ENCODE measurements around the gene FBXO47. TPM values are rescaled to one million over a fixed set of nuclear protein-coding genes. Genes with fewer than 3 reads are reported as not detected.

Gene FBXO47
- total and polyA plus RNA-seq, 2 of the 4 experiments (the other 2 are of a cell fraction), result under 0.01 TPM; not detected in 1

DNA sequence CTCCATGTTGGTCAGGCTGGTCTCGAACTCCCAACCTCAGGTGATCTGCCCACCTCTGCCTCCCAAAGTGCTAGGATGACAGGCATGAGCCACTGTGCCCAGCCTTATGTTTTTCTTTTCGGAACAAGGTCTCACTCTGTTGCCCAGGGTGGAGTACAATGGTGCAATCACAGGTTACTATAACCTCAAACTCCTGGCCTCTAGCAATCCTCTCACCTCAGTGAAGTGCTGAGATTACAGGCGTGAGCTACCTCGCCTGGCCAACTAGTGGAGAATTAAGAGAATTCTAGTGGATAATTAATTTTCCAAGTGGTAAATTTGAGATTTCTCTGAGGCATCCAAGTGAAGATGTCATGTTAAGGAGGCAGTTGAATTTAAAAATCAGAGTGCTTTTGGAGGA, 2.9 kb upstream of the FBXO47 start:
- H2BK20ac ChIP-seq (ENCODE audit: low read depth, low read length), result no peak overlapping the region
- no peak overlapping the region for H2BK5ac ChIP-seq (ENCODE audit: low read depth, low read length, poor library complexity, severe bottlenecking)
- TF ChIP-seq POLR2A (IDR thresholded peaks at IDR 0.05; ENCODE audit: low read depth, low read length) (no peak), SMC3 (IDR thresholded peaks at IDR 0.05; ENCODE audit: low read depth, low read length) (no peak), MXI1 (IDR thresholded peaks at IDR 0.05; ENCODE audit: borderline replicate concordance, low read depth, low read length) (no peak), RCOR1 (IDR thresholded peaks at IDR 0.05; ENCODE audit: insufficient replicate concordance, low read length) (no peak), BHLHE40 (IDR thresholded peaks at IDR 0.05; ENCODE audit: low read depth, low read length) (no peak), CEBPB (IDR thresholded peaks at IDR 0.05; ENCODE audit: low read depth, low read length) (no peak), FOS (IDR thresholded peaks at IDR 0.05; ENCODE audit: low read depth, low read length) (no peak), RAD21 (IDR thresholded peaks at IDR 0.05; ENCODE audit: low read length) (no peak), RFX5 (IDR thresholded peaks at IDR 0.05; ENCODE audit: low read depth, low read length) (no peak), MAZ (IDR thresholded peaks at IDR 0.05; ENCODE audit: borderline replicate concordance, low read depth, low read length) (no peak), NFE2L2 (IDR thresholded peaks at IDR 0.05; ENCODE audit: low read depth, low read length) (no peak), CHD1 (IDR thresholded peaks at IDR 0.05; ENCODE audit: low read depth, low read length) (no peak), MAFK (IDR thresholded peaks at IDR 0.05; ENCODE audit: low read depth, low read length) (no peak)
- TF ChIP-seq, protein P1, sequence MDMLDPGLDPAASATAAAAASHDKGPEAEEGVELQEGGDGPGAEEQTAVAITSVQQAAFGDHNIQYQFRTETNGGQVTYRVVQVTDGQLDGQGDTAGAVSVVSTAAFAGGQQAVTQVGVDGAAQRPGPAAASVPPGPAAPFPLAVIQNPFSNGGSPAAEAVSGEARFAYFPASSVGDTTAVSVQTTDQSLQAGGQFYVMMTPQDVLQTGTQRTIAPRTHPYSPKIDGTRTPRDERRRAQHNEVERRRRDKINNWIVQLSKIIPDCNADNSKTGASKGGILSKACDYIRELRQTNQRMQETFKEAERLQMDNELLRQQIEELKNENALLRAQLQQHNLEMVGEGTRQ (IDR thresholded peaks at IDR 0.05; ENCODE audit: low read depth, low read length), result no peak
- TF ChIP-seq, protein P2, sequence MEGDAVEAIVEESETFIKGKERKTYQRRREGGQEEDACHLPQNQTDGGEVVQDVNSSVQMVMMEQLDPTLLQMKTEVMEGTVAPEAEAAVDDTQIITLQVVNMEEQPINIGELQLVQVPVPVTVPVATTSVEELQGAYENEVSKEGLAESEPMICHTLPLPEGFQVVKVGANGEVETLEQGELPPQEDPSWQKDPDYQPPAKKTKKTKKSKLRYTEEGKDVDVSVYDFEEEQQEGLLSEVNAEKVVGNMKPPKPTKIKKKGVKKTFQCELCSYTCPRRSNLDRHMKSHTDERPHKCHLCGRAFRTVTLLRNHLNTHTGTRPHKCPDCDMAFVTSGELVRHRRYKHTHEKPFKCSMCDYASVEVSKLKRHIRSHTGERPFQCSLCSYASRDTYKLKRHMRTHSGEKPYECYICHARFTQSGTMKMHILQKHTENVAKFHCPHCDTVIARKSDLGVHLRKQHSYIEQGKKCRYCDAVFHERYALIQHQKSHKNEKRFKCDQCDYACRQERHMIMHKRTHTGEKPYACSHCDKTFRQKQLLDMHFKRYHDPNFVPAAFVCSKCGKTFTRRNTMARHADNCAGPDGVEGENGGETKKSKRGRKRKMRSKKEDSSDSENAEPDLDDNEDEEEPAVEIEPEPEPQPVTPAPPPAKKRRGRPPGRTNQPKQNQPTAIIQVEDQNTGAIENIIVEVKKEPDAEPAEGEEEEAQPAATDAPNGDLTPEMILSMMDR (conservative IDR thresholded peaks at IDR 0.05; ENCODE audit: low read depth, low read length), result no peak
- TF ChIP-seq, protein P3, sequence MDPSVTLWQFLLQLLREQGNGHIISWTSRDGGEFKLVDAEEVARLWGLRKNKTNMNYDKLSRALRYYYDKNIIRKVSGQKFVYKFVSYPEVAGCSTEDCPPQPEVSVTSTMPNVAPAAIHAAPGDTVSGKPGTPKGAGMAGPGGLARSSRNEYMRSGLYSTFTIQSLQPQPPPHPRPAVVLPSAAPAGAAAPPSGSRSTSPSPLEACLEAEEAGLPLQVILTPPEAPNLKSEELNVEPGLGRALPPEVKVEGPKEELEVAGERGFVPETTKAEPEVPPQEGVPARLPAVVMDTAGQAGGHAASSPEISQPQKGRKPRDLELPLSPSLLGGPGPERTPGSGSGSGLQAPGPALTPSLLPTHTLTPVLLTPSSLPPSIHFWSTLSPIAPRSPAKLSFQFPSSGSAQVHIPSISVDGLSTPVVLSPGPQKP (IDR thresholded peaks at IDR 0.05; ENCODE audit: borderline replicate concordance, low read depth, low read length), result no peak
- H3K18ac ChIP-seq (ENCODE audit: low read depth, low read length), result no peak overlapping the region
- H2AK5ac ChIP-seq (ENCODE audit: low read depth, low read length), result no peak overlapping the region
- no peak overlapping the region for H3K23ac ChIP-seq (ENCODE audit: low read depth, low read length)
- H3K9me3 ChIP-seq (ENCODE audit: control insufficient read depth, insufficient read depth, low read length), result no peaks in the 10 kb centered on the region
- dilution Hi-C loops (cut with HindIII; ENCODE audit: low sequenced_read_pairs, unreplicated experiment), result no loop called here
- no peak overlapping the region for H3K56ac ChIP-seq (ENCODE audit: extremely low read depth, insufficient read depth, low read length)
- WGBS, 2 experiments (ENCODE audit: extremely low coverage in 2 of 2, insufficient read length in 1 of 2), result 67% methylated on average over 1 of the region's 4 CpGs; no CpG with 5 or more reads in 1 of the 2 experiments
- no peak overlapping the region for H2AFZ ChIP-seq (replicated peaks; ENCODE audit: low read length, poor library complexity)
- no peaks in the 10 kb centered on the region for H4K20me1 ChIP-seq (ENCODE audit: insufficient read depth, low read length)
- ATAC-seq (ENCODE audit: low read depth), result no peak
- peaks cover 6% of the 10 kb centered on the region; the same call in 1 of the 2 replicates for H3K9me1 ChIP-seq (ENCODE audit: insufficient read depth, low read length)
- H4K5ac ChIP-seq (ENCODE audit: low read depth, low read length), result no peak overlapping the region
- ChIA-PET POLR2A (ENCODE audit: unreplicated experiment) (no interaction called here), CTCF (no interaction called here)
- in situ Hi-C loops (cut with MboI; ENCODE audit: low sequenced_read_pairs), result no loop called here
- H2BK15ac ChIP-seq (ENCODE audit: low read depth, low read length), result no peak overlapping the region
- no peaks in the 10 kb centered on the region for H3K36me3 ChIP-seq (ENCODE audit: control insufficient read depth, insufficient read depth, low read length)
- no TSS peak for BruUV-seq (replicated peaks)
- H3K27me3 ChIP-seq (ENCODE audit: control insufficient read depth, insufficient read depth, low read length), result no peaks in the 10 kb centered on the region
- no peak overlapping the region for H3K14ac ChIP-seq (replicated peaks; ENCODE audit: low read depth, low read length)
- H3K27ac ChIP-seq (ENCODE audit: insufficient read depth, low read length), result no peak overlapping the region
- H3K9ac ChIP-seq (ENCODE audit: low read depth, low read length), result no peak overlapping the region
- H3K4me3 ChIP-seq (ENCODE audit: insufficient read depth, low read depth, low read length), result no peak overlapping the region
- no peak overlapping the region for H4K8ac ChIP-seq (ENCODE audit: low read depth in 2 of 2, low read length in 2 of 2)
- H3K4ac ChIP-seq (ENCODE audit: low read depth, low read length), result no peak overlapping the region
- H4K91ac ChIP-seq (ENCODE audit: insufficient read depth, low read depth, low read length), result no peak overlapping the region
- no peak overlapping the region for H3K4me2 ChIP-seq (ENCODE audit: low read depth, low read length)
- H3K79me1 ChIP-seq (ENCODE audit: low read depth in 1 of 2, low read length in 2 of 2), result no peaks in the 10 kb centered on the region
- H3K4me1 ChIP-seq (ENCODE audit: control insufficient read depth, insufficient read depth, low read length), result no peaks in the 10 kb centered on the region; the same call in 1 of the 2 replicates
- no peak for DNase-seq
- no peak overlapping the region for H2BK120ac ChIP-seq (ENCODE audit: low read depth, low read length)
- intact Hi-C loops (cut with micrococcal nuclease), result no loop called here
- no peak overlapping the region for H2AK9ac ChIP-seq (replicated peaks; ENCODE audit: low read depth, low read length, poor library complexity)
